IMR-90 (cell line): ENCODE results near the gene NPEPL1. TPM values are rescaled to one million over a fixed set of nuclear protein-coding genes. Genes with fewer than 3 reads are reported as not detected.

Experiments
- ATAC-seq: fragments of 200-7000 bp; cut with Tn5 transposase; 2 replicates; pipeline ENCODE4 v1.9.1; 2020; ENCODE audit warnings: low read depth, mild to moderate bottlenecking, moderate library complexity
- BruUV-seq: library from RNA; stranded (reverse); fragments of 400-500 nt; replicated peaks from 2 replicates; lab custom pipeline; 2021; lab: Mats Ljungman, UMichigan
- CTCF ChIA-PET: fragments of 300-600 bp; formaldehyde crosslinking; extraction: SDS; loops from one replicate; lab custom pipeline; 2021; ENCODE audit warnings: antibody characterized with exemption; lab: Yijun Ruan, JAX
- POLR2A ChIA-PET: fragments of 300-600 bp; sonication (Branson Sonifier 250); formaldehyde crosslinking; loops from one replicate; lab custom pipeline; 2022; ENCODE audit warnings: antibody characterized with exemption; ENCODE audit not compliant: unreplicated experiment; lab: Charles Lee
- DNase-seq: peaks from one replicate; pipeline ENCODE4 v3.0.0; 2013
- H2AFZ ChIP-seq: replicated peaks from 2 replicates; pipeline ENCODE3; 2013; ENCODE audit warnings: low read length, mild to moderate bottlenecking; ENCODE audit not compliant: poor library complexity
- H2AK5ac ChIP-seq: 2 replicates; pipeline ENCODE4 v1.6.1; 2013; ENCODE audit warnings: low read depth, low read length, inconsistent platforms
- H2AK9ac ChIP-seq: replicated peaks from 2 replicates; pipeline ENCODE3; 2013; ENCODE audit warnings: mild to moderate bottlenecking, low read depth, low read length, moderate library complexity; ENCODE audit not compliant: poor library complexity
- H2BK120ac ChIP-seq: 2 replicates; pipeline ENCODE4 v1.6.1; 2013; ENCODE audit warnings: low read depth, low read length, inconsistent platforms
- H2BK15ac ChIP-seq: 3 replicates; pipeline ENCODE4 v1.6.1; 2013; ENCODE audit warnings: low read depth, low read length, inconsistent platforms
- H2BK20ac ChIP-seq: 2 replicates; pipeline ENCODE4 v1.6.1; 2013; ENCODE audit warnings: low read depth, mild to moderate bottlenecking, inconsistent platforms, low read length, moderate library complexity
- H2BK5ac ChIP-seq: 2 replicates; pipeline ENCODE4 v1.6.1; 2013; ENCODE audit warnings: mild to moderate bottlenecking, low read depth, low read length, inconsistent platforms; ENCODE audit not compliant: poor library complexity, severe bottlenecking
- H3K14ac ChIP-seq: replicated peaks from 2 replicates; pipeline ENCODE4 v1.6.1; 2013; ENCODE audit warnings: low read depth, low read length, inconsistent platforms
- H3K18ac ChIP-seq: 2 replicates; pipeline ENCODE4 v1.6.1; 2013; ENCODE audit warnings: low read depth, low read length, control low read depth
- H3K23ac ChIP-seq: 2 replicates; pipeline ENCODE4 v1.6.1; 2013; ENCODE audit warnings: low read depth, low read length, inconsistent platforms
- H3K27ac ChIP-seq: 2 replicates; pipeline ENCODE4 v1.5.1; 2013; ENCODE audit warnings: mild to moderate bottlenecking, control low read depth, low read length; ENCODE audit not compliant: insufficient read depth
- H3K27me3 ChIP-seq: 2 replicates; pipeline ENCODE4 v1.6.1; 2013; ENCODE audit warnings: low read length; ENCODE audit not compliant: control insufficient read depth, insufficient read depth
- H3K36me3 ChIP-seq: 2 replicates; pipeline ENCODE4 v1.6.1; 2013; ENCODE audit warnings: low read length, mixed read lengths; ENCODE audit not compliant: control insufficient read depth, insufficient read depth
- H3K4ac ChIP-seq: 2 replicates; pipeline ENCODE4 v1.6.1; 2013; ENCODE audit warnings: low read depth, low read length, inconsistent platforms
- H3K4me1 ChIP-seq: 2 replicates; pipeline ENCODE4 v1.6.1; 2013; ENCODE audit warnings: low read length, mixed read lengths; ENCODE audit not compliant: control insufficient read depth, insufficient read depth
- H3K4me2 ChIP-seq: 2 replicates; pipeline ENCODE4 v1.6.1; 2013; ENCODE audit warnings: low read depth, mild to moderate bottlenecking, control low read depth, low read length, moderate library complexity
- H3K4me3 ChIP-seq: 2 replicates; pipeline ENCODE4 v1.5.1; 2013; ENCODE audit warnings: low read depth, mild to moderate bottlenecking, control low read depth, low read length, moderate library complexity; ENCODE audit not compliant: insufficient read depth
- H3K56ac ChIP-seq: 2 replicates; pipeline ENCODE4 v1.6.1; 2013; ENCODE audit warnings: low read length, inconsistent platforms; ENCODE audit not compliant: insufficient read depth; ENCODE audit errors: extremely low read depth
- H3K79me1 ChIP-seq, 2 experiments: 2 replicates each; pipeline ENCODE4 v1.6.1; 2013; ENCODE audit warnings: low read length in 2 of 2, inconsistent platforms in 1 of 2, low read depth in 1 of 2
- H3K9ac ChIP-seq: 2 replicates; pipeline ENCODE4 v1.6.1; 2013; ENCODE audit warnings: low read depth, low read length, control low read depth
- H3K9me1 ChIP-seq: 2 replicates; pipeline ENCODE4 v1.6.1; 2013; ENCODE audit warnings: low read length, inconsistent platforms; ENCODE audit not compliant: insufficient read depth
- H3K9me3 ChIP-seq: 2 replicates; pipeline ENCODE4 v1.6.1; 2013; ENCODE audit warnings: low read length; ENCODE audit not compliant: control insufficient read depth, insufficient read depth
- H4K20me1 ChIP-seq: 2 replicates; pipeline ENCODE4 v1.6.1; 2013; ENCODE audit warnings: low read length, inconsistent platforms; ENCODE audit not compliant: insufficient read depth
- H4K5ac ChIP-seq: 2 replicates; pipeline ENCODE4 v1.6.1; 2013; ENCODE audit warnings: mild to moderate bottlenecking, low read depth, low read length, control low read depth
- H4K8ac ChIP-seq, 2 experiments: 2 replicates each; pipeline ENCODE4 v1.6.1; 2013; ENCODE audit warnings: low read depth in 2 of 2, low read length in 2 of 2, control low read depth in 1 of 2, inconsistent platforms in 1 of 2
- H4K91ac ChIP-seq: 2 replicates; pipeline ENCODE4 v1.6.1; 2013; ENCODE audit warnings: low read depth, low read length, inconsistent platforms; ENCODE audit not compliant: insufficient read depth
- BHLHE40 ChIP-seq: fragments of 150-350 bp; IDR thresholded peaks from 2 replicates; pipeline ENCODE4 v1.6.1; 2016; ENCODE audit warnings: mild to moderate bottlenecking, low read depth, low read length
- CEBPB ChIP-seq: IDR thresholded peaks from 2 replicates; pipeline ENCODE4 v1.6.1; 2012; ENCODE audit warnings: low read depth, low read length, improper control_type of control experiment
- CHD1 ChIP-seq: IDR thresholded peaks from 2 replicates; pipeline ENCODE4 v1.6.1; 2012; ENCODE audit warnings: low read depth, low read length, improper control_type of control experiment
- FOS ChIP-seq: fragments of 150-350 bp; IDR thresholded peaks from 2 replicates; pipeline ENCODE4 v1.6.1; 2016; ENCODE audit warnings: low read depth, low read length
- NFE2L2 ChIP-seq: fragments of 150-350 bp; IDR thresholded peaks from 2 replicates; pipeline ENCODE4 v1.6.1; 2016; ENCODE audit warnings: low read depth, mild to moderate bottlenecking, low read length
- POLR2A ChIP-seq: IDR thresholded peaks from 2 replicates; pipeline ENCODE4 v1.6.1; 2012; ENCODE audit warnings: mild to moderate bottlenecking, low read depth, low read length
- RCOR1 ChIP-seq: IDR thresholded peaks from 2 replicates; pipeline ENCODE4 v1.6.1; 2012; ENCODE audit warnings: mild to moderate bottlenecking, low read length, improper control_type of control experiment; ENCODE audit not compliant: insufficient replicate concordance
- RFX5 ChIP-seq: IDR thresholded peaks from 2 replicates; pipeline ENCODE4 v1.8.0; 2012; ENCODE audit warnings: low read depth, mild to moderate bottlenecking, low read length, moderate library complexity
- WGBS, 2 experiments: methylation state at CpG; one replicate each; pipeline versions ENCODE4 v1.1.5 to v1.1.7; 2013; ENCODE audit warnings: missing lambda C conversion rate in 2 of 2; ENCODE audit not compliant: insufficient read length in 1 of 2; ENCODE audit errors: extremely low coverage in 2 of 2; 5-methylcytosine and 5-hydroxymethylcytosine counted together
- dilution Hi-C: fragments of 300-500 bp; cut with HindIII; formaldehyde crosslinking; loops from one replicate; pipeline ENCODE4 v1.14.3; 2018; ENCODE audit warnings: low sequenced_read_pairs; ENCODE audit not compliant: unreplicated experiment
- in situ Hi-C: fragments of 300-500 bp; cut with MboI; formaldehyde crosslinking; loops from 3 replicates; pipeline ENCODE4 v1.14.3; 2019; ENCODE audit warnings: low sequenced_read_pairs, inconsistent platforms, mixed read lengths
- intact Hi-C: fragments of 100-400 bp; cut with micrococcal nuclease; formaldehyde crosslinking; loops from 2 replicates; pipeline ENCODE4 v1.10.0; 2022
- polyA plus RNA-seq, 3 experiments: library from polyadenylated mRNA; depleted of rRNA; stranded (reverse); fragments of >200 nt; gene quantifications; 2 replicates each; pipeline ENCODE4 v1.2.3, GENCODE V29; 2012; ENCODE audit warnings: low replicate concordance in 1 of 3
- total RNA-seq: library from RNA; depleted of rRNA; stranded (reverse); fragments of >200 nt; gene quantifications from 2 replicates; pipeline ENCODE4 v1.2.3, GENCODE V29; 2012
- TF ChIP-seq, protein P1 (sequence below): fragments of 150-350 bp; IDR thresholded peaks from 2 replicates; pipeline ENCODE4 v1.6.1; 2016; ENCODE audit warnings: low read depth, mild to moderate bottlenecking, low read length, moderate library complexity, borderline replicate concordance

NPEPL1 gene
- total and polyA plus RNA-seq, 2 of the 4 experiments (the other 2 are of a cell fraction): 6.3 to 10.4 TPM

DNA sequence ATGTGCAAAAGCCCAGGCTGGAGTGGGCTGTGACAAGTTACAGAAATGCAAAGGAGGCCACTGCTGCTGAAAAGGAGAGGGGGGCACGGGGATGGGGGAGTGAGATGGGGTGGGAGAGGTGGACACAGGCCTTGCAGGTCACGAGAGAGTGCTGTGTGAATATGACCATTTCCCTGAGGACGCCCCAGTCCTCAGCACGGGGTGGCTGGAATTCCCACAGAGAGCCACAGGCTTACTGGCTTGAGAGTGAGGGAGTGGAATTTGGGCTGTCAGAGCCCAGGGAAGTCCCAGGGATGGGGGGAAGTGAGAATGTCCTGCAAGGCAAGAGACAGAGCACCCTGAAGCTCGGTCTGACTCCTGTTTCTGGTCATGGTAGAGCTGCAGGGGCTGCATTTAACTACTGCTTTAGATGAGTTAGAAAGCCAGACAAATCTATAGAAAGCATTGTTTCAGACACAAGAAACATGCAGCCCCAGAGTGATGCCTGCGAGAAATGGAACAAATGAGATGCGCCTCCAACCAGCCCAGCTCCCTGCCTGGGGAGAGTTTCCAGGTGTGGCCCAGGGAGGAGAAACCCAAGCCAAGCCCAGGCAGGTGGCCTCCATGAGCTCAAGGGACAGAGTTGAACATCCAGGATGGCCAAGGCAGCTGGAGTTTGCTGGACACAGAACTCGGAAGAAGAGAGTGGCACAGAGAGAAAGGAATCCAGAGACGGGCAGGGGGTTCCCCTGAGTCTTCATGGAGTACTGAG lies 30.5 kb downstream of the NPEPL1 start:
- H3K4ac ChIP-seq: no peak overlapping the region
- no peak overlapping the region for H3K9ac ChIP-seq
- no peak overlapping the region for H2AK5ac ChIP-seq
- no TSS peak for BruUV-seq
- no peak overlapping the region for H2BK5ac ChIP-seq
- DNase-seq (no peak), ATAC-seq (no peak)
- dilution Hi-C loops: no loop called here
- ChIA-PET CTCF (no interaction called here), POLR2A (no interaction called here)
- no peak overlapping the region for H3K23ac ChIP-seq
- no peak for TF ChIP-seq CEBPB
- TF ChIP-seq POLR2A: no peak
- no peak for TF ChIP-seq NFE2L2
- TF ChIP-seq FOS: no peak
- TF ChIP-seq, protein P1, sequence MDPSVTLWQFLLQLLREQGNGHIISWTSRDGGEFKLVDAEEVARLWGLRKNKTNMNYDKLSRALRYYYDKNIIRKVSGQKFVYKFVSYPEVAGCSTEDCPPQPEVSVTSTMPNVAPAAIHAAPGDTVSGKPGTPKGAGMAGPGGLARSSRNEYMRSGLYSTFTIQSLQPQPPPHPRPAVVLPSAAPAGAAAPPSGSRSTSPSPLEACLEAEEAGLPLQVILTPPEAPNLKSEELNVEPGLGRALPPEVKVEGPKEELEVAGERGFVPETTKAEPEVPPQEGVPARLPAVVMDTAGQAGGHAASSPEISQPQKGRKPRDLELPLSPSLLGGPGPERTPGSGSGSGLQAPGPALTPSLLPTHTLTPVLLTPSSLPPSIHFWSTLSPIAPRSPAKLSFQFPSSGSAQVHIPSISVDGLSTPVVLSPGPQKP: no peak
- no peak for TF ChIP-seq RCOR1
- TF ChIP-seq CHD1: no peak
- no peak for TF ChIP-seq BHLHE40
- no peak for TF ChIP-seq RFX5
- H3K4me3 ChIP-seq: no peak overlapping the region
- no peak overlapping the region for H3K56ac ChIP-seq
- no peak overlapping the region for H2BK20ac ChIP-seq
- H3K9me1 ChIP-seq: no peaks in the 10 kb centered on the region
- H2BK15ac ChIP-seq: no peak overlapping the region
- H2AK9ac ChIP-seq: no peak overlapping the region
- no peaks in the 10 kb centered on the region for H3K79me1 ChIP-seq
- H4K20me1 ChIP-seq: no peaks in the 10 kb centered on the region
- H3K27ac ChIP-seq: no peak overlapping the region
- no peak overlapping the region for H3K4me2 ChIP-seq
- in situ Hi-C loops: no loop called here
- no peak overlapping the region for H4K5ac ChIP-seq
- no peak overlapping the region for H2BK120ac ChIP-seq
- H2AFZ ChIP-seq: no peak overlapping the region
- WGBS, 2 experiments: 60% methylated on average over 1 of the region's 9 CpGs; no CpG with 5 or more reads in 1 of the 2 experiments
- H3K4me1 ChIP-seq: no peaks in the 10 kb centered on the region
- intact Hi-C loops: no loop called here
- peaks cover 37% of the 10 kb centered on the region for H3K27me3 ChIP-seq
- no peaks in the 10 kb centered on the region for H3K36me3 ChIP-seq
- H3K18ac ChIP-seq: no peak overlapping the region
- H3K9me3 ChIP-seq: no peaks in the 10 kb centered on the region
- H4K91ac ChIP-seq: no peak overlapping the region
- H4K8ac ChIP-seq: no peak overlapping the region
- no peak overlapping the region for H3K14ac ChIP-seq
